Heart left ventricle (tissue), 16 donors: ENCODE data around the gene RYR3. TPM values are rescaled to one million over a fixed set of nuclear protein-coding genes. Genes with fewer than 3 reads are reported as not detected.

Experiments used
- ATAC-seq, 4 donors: fragments of 200-7000 bp; cut with Tn5 transposase; one replicate each; pipeline ENCODE4 v1.9.1; 2020 to 2022; ENCODE audit warnings: moderate library complexity in 4 of 4, mild to moderate bottlenecking in 3 of 4, moderate number of reproducible peaks in 1 of 4
- DNase-seq, 5 donors: peaks; one replicate each; pipeline ENCODE4 v3.0.0-alpha.2; 2020
- H3K27ac ChIP-seq, 12 donors: fragments of 200-600 bp; sonication (generic) in 4 of 12; one replicate each; pipeline versions ENCODE4 v1.5.0 to v1.8.0; 2016 to 2022; ENCODE audit warnings: mild to moderate bottlenecking in 2 of 12
- H3K27me3 ChIP-seq, 9 donors: fragments of 200-600 bp; sonication (generic) in 2 of 9; one replicate each; pipeline versions ENCODE4 v1.5.1 to v1.8.0; 2016 to 2022; ENCODE audit warnings: mild to moderate bottlenecking in 3 of 9
- H3K36me3 ChIP-seq, 9 donors: fragments of 200-600 bp; sonication (generic) in 2 of 9; one replicate each; pipeline versions ENCODE4 v1.5.0 to v1.8.0; 2018 to 2022; ENCODE audit warnings: mild to moderate bottlenecking in 2 of 9
- H3K4me1 ChIP-seq, 12 donors: fragments of 200-600 bp; sonication (generic) in 4 of 12; one replicate each; pipeline versions ENCODE4 v1.5.0 to v1.8.0; 2016 to 2022; ENCODE audit warnings: mild to moderate bottlenecking in 3 of 12
- H3K4me3 ChIP-seq, 12 donors: fragments of 200-600 bp; sonication (generic) in 4 of 12; one replicate each; pipeline versions ENCODE4 v1.5.0 to v1.8.0; 2017 to 2022; ENCODE audit warnings: mild to moderate bottlenecking in 9 of 12, moderate library complexity in 4 of 12
- H3K9me3 ChIP-seq, 12 donors: fragments of 200-600 bp; sonication (generic) in 4 of 12; one replicate each; pipeline versions ENCODE4 v1.5.0 to v1.8.0; 2016 to 2022; ENCODE audit warnings: mild to moderate bottlenecking in 1 of 12
- CTCF ChIP-seq, 12 donors: fragments of 200-600 bp; sonication (generic) in 4 of 12; IDR thresholded peaks; one replicate each; pipeline versions ENCODE4 v1.5.0 to v1.8.0; 2018 to 2022; ENCODE audit warnings: antibody characterized with exemption in 12 of 12, mild to moderate bottlenecking in 5 of 12
- POLR2A ChIP-seq, 2 donors: fragments of 450-650 bp; IDR thresholded peaks; one replicate each; pipeline ENCODE4 v1.6.1; 2017; ENCODE audit warnings: antibody characterized with exemption in 2 of 2, mild to moderate bottlenecking in 2 of 2, moderate library complexity in 2 of 2
- WGBS, 4 donors: extraction: QIAGEN DNeasy Blood & Tissue Kit in 2 of 4; methylation state at CpG; one replicate each; pipeline versions ENCODE4 v1.1.5 to v1.1.7; 2013 to 2018; 5-methylcytosine and 5-hydroxymethylcytosine counted together
- intact Hi-C, 10 donors: fragments of 100-400 bp; cut with DNase I; formaldehyde crosslinking; loops; one replicate each; pipeline versions ENCODE4 v1.11.1 to v1.14.2; 2022
- polyA plus RNA-seq, 2 donors: library from polyadenylated mRNA; stranded (reverse); fragments of 200-250 nt; gene quantifications; one replicate each; pipeline ENCODE4 v1.2.3, GENCODE V29; 2013
- total RNA-seq, 9 donors: library from RNA; depleted of rRNA in 2 of 9; stranded (reverse); fragments of >200 nt in 2 of 9; fragmentation: NEBNext Ultra II Directional in 3 of 9; extraction: Animal tissue kit (Norgen Biotek cat#: 25700) in 3 of 9; gene quantifications; one replicate each; pipeline versions ENCODE4 v1.1.0 to v1.2.4, GENCODE V29; 2016 to 2023
- donor health status: ischemic (EF 13 %, LVEDD 7.1; RV severe dilation, severe dysfunction).
- donor health status: healthy with polysubstance abuse.
- donor health status: DM: no; HTN: yes; CAD: no.
- donor health status: DM: no; HTN: no; CAD: no.
- donor health status: ischemic (EF 25% LVEDD 6.9; RV normal size, moderate dysfunction).
- donor health status: ischemic (EF 25% LVEDD 5.7; RV mildly dilated, moderate dysfunction).
- donor health status: healthy.
- donor health status: DM: yes; HTN: yes; CAD: no.
- donor health status: ischemic (EF 35%, LVEDD 5.7; RV mildly dilated, moderate dysfunction).
- donor health status: nonischemic (EF 11% LVEDD 7.7; RV severe dilation, severe dysfunction).
- donor health status: DM: yes; HTN: yes; CAD: no.
- donor health status: PGD.
- donor health status: ischemic (EF 29% LVEDD 5.4; RV normal size, mild dysfunction).
- donor health status: nonischemic (EF 23%, LVEDD 6.1; RV moderate dilation, normal function).

RYR3 gene
- total and polyA plus RNA-seq, 11 donors = 0.01 to 0.35 (median 0.23) TPM; not detected in 2

DNA sequence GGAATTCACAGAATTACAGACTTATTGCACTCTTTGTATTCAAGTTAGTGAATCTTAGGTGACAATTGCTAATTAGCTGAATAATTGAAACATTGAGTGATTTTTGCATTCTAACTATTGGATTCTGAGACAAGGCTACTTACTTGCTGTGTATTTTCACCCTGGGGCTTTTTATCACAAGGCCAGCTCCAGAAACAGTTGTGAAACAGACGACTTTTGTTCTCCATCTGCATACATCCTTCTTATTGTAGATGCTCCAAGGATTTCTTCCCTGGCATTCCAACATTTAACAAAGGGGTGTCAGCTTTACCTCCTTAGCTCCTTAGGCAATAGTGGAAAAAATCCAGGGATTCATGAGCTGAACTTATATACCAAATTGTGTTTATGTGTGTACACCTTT lies 424.4 kb downstream of the RYR3 start:
- WGBS, 4 donors = 9 to 20% (median 17%) methylated on average over 1 of the region's 1 CpG
- intact Hi-C loops = loop anchor here (5.0 to 10.0 kb wide), 4 partner anchors 227 to 470 kb away; partner anchors contain the start of gene CHRM5 (in 7 of the 10)
- TF ChIP-seq CTCF (IDR thresholded peaks at IDR 0.05) (no peak), POLR2A (IDR thresholded peaks at IDR 0.05) (no peak)
- no peaks in the 10 kb centered on the region for H3K4me1 ChIP-seq
- H3K36me3 ChIP-seq = no peaks in the 10 kb centered on the region
- no peak for ATAC-seq
- H3K27ac ChIP-seq = no peak overlapping the region
- no peak overlapping the region for H3K4me3 ChIP-seq
- no peaks in the 10 kb centered on the region for H3K9me3 ChIP-seq
- peaks cover 0 to 4% (median 0%) of the 10 kb centered on the region in 9 donors for H3K27me3 ChIP-seq
- no peak for DNase-seq

GRCh38 chr15:33735637-33736247 lies 425.0 kb downstream of the RYR3 start:
- Histone ChIP-seq H3K9me3 (no peaks in the 10 kb centered on the region), H3K36me3 (no peaks in the 10 kb centered on the region), H3K27me3 (peaks cover 0 to 4% (median 0%) of the 10 kb centered on the region in 9 donors), H3K4me1 (no peaks in the 10 kb centered on the region), H3K4me3 (no peak overlapping the region), H3K27ac (no peak overlapping the region)
- WGBS, 4 donors = 48 to 53% (median 51%) methylated on average over 7 of the region's 7 CpGs
- ATAC-seq (peak in 2 of 4 donors; percentile 50 to 63), DNase-seq (no peak)
- intact Hi-C loops = loop anchor here (5.0 to 10.0 kb wide), 4 partner anchors 227 to 469 kb away; partner anchors contain the start of gene CHRM5 (in 7 of the 10)
- TF ChIP-seq POLR2A (IDR thresholded peaks at IDR 0.05) = no peak
- TF ChIP-seq CTCF (IDR thresholded peaks at IDR 0.05) = peak in 11 of 12 donors; percentile 7 to 62 (median 41)

- peak in 2 of 4 donors; percentile 49 to 65 for ATAC-seq
- no peaks in the 10 kb centered on the region for H3K36me3 ChIP-seq
- H3K4me1 ChIP-seq = no peaks in the 10 kb centered on the region
- intact Hi-C loops = loop anchor here (5.0 to 10.0 kb wide), 4 partner anchors 224 to 467 kb away; partner anchors contain the start of gene CHRM5 (in 7 of the 10)
- TF ChIP-seq POLR2A (IDR thresholded peaks at IDR 0.05) = no peak
- peak; percentile 53 to 74 (median 65) for TF ChIP-seq CTCF (IDR thresholded peaks at IDR 0.05)
- 34 to 42% (median 37%) methylated on average over 15 of the region's 15 CpGs for WGBS, 4 donors
- no peaks in the 10 kb centered on the region for H3K9me3 ChIP-seq
- H3K4me3 ChIP-seq = no peak overlapping the region
- DNase-seq = no peak
- H3K27ac ChIP-seq = no peak overlapping the region
- H3K27me3 ChIP-seq = peaks cover 0 to 4% (median 0%) of the 10 kb centered on the region in 9 donors
Measured at GRCh38 chr15:33737687-33738601, 427.2 kb downstream of the RYR3 start.
